ENCODE data around the gene TSPYL2.
A peak's percentile ranks its signal among the peaks of the same experiment; 100 is the strongest.

Gene TSPYL2

GRCh38 chrX:53080628-53081580 lies 1.3 kb upstream of the TSPYL2 start:
- FAIRE-seq, result no peak

GRCh38 chrX:53082773-53083616 lies 828 bp downstream of the TSPYL2 start:
- FAIRE-seq, result no peak

GRCh38 chrX:53084043-53084570 lies 1.9 kb downstream of the TSPYL2 start:
- FAIRE-seq, result no peak

GRCh38 chrX:53084863-53085262 lies 2.7 kb downstream of the TSPYL2 start:
- FAIRE-seq, result no peak

- FAIRE-seq, result no peak
Observed at GRCh38 chrX:53085661-53086229, 3.6 kb downstream of the TSPYL2 start.

GRCh38 chrX:53086464-53086863 lies 4.3 kb downstream of the TSPYL2 start:
- FAIRE-seq, result no peak

GRCh38 chrX:53087388-53087831 lies 5.2 kb downstream of the TSPYL2 start:
- FAIRE-seq, result no peak

GRCh38 chrX:53088136-53088974 lies 6.2 kb downstream of the TSPYL2 start:
- FAIRE-seq, result no peak

- FAIRE-seq, result peak; percentile 54
Observed at GRCh38 chrX:53089224-53089842, 7.2 kb downstream of the TSPYL2 start.

GRCh38 chrX:53089925-53090324 lies 7.8 kb downstream of the TSPYL2 start:
- no peak for FAIRE-seq

GRCh38 chrX:53091354-53091753 lies 9.2 kb downstream of the TSPYL2 start:
- FAIRE-seq, result no peak

GRCh38 chrX:53093177-53093655 lies 11.0 kb downstream of the TSPYL2 start:
- FAIRE-seq, result no peak

GRCh38 chrX:53093748-53094581 lies 11.8 kb downstream of the TSPYL2 start, which contains the start of gene KANTR:
KANTR (plus strand) TSS chrX:53094142; CDS start chrX:53124273, 30,131 bp downstream.
- FAIRE-seq, result peak; percentile 90

- FAIRE-seq, result no peak
Observed at GRCh38 chrX:53094582-53094905, 12.4 kb downstream of the TSPYL2 start.

GRCh38 chrX:53095796-53096195 lies 13.6 kb downstream of the TSPYL2 start:
- FAIRE-seq, result no peak

- FAIRE-seq, result no peak
Observed at GRCh38 chrX:53114864-53115549, 32.8 kb downstream of the TSPYL2 start.

GRCh38 chrX:53115550-53115874 lies 33.3 kb downstream of the TSPYL2 start:
- FAIRE-seq, result no peak

GRCh38 chrX:53116101-53116500 lies 33.9 kb downstream of the TSPYL2 start:
- no peak for FAIRE-seq

GRCh38 chrX:53122013-53122412 lies 39.8 kb downstream of the TSPYL2 start:
- no peak for FAIRE-seq

- FAIRE-seq, result no peak
Observed at GRCh38 chrX:53125506-53125905, 43.3 kb downstream of the TSPYL2 start.
